ENCODE results near the gene ITGA5. TPM values are rescaled to one million over a fixed set of nuclear protein-coding genes. Genes with fewer than 3 reads are reported as not detected.

ITGA5 gene
- total RNA-seq, 2 donors from 2014 or later = 20.8 to 49.1 TPM

DNA sequence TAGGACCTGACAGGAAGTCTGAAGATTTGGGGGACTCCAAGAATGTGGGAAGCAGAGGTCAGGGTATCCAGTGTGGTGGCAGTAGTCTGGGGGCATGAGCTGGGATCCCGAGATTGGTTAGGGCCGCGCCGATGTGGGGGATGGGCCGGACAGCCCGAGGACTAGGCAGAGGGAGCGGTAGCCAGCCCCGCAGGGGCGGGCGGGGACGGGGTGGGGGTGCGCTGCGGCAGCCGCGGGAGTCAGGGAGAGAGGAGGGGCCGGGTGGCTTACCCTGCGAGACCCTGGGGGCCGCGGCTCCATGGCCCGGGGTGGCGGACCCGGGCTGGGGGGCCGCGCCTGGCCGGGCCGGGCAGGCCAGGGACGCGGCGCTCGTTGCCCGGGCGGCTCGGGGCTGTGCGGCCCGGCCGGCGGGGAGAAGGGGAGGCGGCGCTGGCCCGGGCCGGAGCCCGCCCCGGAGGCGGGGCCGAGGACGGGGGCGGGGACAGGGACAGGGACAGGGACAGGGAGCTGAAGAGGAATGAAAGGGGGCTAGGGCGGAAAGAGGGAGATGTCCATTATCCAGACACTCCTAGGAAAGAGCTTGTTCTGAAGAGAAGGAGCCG is 40.2 kb downstream of the ITGA5 start:
- intact Hi-C loops (cut with DNase I, micrococcal nuclease) = no loop called here
- peak; percentile 90 for ATAC-seq

GRCh38 chr12:54377797-54378515 is 41.1 kb downstream of the ITGA5 start:
- DNase-seq (no peak), ATAC-seq (no peak)
- intact Hi-C loops (cut with DNase I, micrococcal nuclease) = no loop called here

More for the DNA sequence above, 40.2 kb downstream of the ITGA5 start:
- DNase-seq = peak in 1 of 2 donors; percentile 66

DNA sequence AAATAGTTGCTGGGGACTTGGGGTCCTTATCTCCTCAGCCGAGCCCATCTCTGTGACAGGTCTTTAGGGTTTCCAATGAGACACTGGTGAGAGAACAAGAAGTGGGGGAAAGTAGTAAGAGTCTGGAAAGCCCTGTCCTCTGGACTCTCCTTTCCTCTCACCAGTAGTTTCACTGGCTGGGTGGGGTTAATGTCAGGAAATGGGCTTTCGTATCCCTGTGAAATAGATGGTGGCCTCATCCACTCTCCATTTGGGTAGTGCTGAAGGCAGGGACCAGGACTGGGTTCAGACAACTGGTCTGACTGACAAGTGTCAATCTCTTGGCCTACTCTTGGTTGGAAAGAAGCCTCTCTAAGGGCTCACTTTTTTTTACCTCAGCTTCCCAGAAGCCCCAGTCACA is 42.1 kb downstream of the ITGA5 start:
- ATAC-seq (no peak), DNase-seq (no peak)
- intact Hi-C loops (cut with DNase I, micrococcal nuclease) = no loop called here

DNA sequence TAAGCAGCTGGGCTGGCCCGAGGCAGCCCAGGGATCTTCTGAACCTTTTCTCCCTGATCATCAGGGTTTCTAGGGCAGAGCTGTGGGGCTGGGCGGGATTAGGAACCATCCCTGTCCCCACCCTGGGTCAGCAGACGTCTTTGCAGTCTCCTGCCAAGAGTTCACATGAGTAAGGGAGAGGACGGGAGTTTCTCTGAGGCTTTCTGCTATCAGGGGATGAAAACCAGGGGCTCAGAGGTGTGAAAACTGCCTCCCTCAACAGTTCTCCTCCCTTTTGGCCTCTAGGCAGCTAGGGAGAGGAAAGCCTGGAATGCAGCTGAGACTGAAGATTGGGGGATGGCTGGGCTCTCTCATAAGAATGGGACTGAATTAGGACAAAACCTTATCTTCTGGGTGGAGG is 42.5 kb downstream of the ITGA5 start:
- no peak for DNase-seq
- intact Hi-C loops (cut with DNase I, micrococcal nuclease) = no loop called here
- no peak for ATAC-seq

GRCh38 chr12:54375259-54375579 is 43.8 kb downstream of the ITGA5 start:
- DNase-seq (no peak), ATAC-seq (no peak)
- intact Hi-C loops (cut with DNase I, micrococcal nuclease) = no loop called here

DNA sequence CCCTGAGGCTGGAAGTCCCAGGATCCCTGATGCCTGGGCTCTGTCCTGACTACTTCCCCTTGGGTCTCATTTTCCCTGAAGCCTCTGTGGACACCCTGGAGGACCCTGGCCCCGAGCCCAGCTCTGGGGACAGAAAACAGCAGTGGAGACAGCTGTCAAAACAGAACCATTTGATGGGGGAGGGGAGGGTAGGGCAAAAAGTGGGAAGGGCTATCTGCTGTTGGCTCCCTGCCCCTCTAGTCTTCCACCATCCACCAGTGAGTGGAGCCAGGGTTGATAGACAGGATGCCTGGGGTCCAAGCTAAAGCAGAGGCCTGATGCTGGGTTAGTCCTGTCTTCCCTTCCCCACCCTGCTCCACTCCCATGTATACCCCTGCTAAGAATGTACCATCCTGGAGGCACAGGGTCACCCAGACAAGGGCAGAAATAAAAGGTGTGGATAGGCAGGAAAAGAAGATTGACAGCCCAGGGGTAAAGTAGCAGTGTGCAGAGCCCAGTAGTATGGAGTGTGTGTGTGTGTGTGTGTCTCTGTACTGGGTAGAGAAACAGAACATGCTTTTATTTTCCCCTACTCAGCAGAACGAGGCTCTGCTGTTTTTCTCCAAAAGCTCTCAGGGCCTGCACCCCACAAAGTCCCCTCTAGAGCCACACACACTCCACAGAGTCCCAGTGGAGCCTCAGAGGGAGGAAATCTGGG is 44.4 kb downstream of the ITGA5 start:
- intact Hi-C loops (cut with DNase I, micrococcal nuclease) = no loop called here
- DNase-seq (no peak), ATAC-seq (no peak)

DNA sequence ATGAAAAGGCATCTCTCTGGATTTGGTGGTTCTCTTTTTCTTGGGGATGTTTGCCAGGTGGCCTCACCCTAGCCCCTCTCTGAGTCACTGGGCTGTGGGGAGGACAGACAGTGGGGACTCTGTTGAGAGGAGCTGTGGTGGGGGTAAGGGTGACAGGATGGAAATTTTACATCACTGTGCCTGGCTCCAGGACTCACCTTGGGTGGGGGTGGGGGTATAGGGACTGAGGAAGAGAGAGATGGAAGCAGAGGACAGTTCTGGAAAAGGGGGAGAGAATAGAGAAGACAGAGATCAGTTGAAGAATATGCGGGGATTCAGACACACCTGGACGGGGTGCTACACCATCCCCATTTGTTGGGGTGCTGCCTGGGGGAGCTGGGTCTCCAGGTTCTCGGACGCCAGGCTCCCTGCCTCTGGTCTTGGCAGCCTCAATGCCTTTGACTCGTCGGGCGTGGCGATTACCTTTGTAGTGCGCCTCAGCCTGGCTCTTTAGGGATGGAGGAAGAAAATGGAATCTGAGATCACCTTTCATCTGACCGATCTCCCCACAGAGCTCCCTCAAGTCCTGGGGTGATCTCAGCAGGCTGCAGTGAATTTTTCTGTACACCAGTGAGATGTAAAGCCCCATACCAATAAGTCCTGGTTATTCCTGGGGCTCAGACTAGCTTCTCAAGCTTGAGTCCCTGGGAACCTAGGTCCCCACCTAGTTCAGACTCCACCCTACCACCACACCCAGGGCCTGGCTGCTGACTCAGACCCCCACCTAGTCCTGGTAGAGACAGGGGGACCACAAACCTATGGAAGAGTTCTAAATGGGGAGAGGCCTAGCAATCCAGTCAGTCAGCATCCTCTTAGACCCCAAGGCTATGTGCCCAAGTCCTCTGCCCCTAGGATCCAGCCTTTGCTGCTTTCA is 45.2 kb downstream of the ITGA5 start:
- intact Hi-C loops (cut with DNase I, micrococcal nuclease) = no loop called here
- ATAC-seq = no peak
- no peak for DNase-seq

DNA sequence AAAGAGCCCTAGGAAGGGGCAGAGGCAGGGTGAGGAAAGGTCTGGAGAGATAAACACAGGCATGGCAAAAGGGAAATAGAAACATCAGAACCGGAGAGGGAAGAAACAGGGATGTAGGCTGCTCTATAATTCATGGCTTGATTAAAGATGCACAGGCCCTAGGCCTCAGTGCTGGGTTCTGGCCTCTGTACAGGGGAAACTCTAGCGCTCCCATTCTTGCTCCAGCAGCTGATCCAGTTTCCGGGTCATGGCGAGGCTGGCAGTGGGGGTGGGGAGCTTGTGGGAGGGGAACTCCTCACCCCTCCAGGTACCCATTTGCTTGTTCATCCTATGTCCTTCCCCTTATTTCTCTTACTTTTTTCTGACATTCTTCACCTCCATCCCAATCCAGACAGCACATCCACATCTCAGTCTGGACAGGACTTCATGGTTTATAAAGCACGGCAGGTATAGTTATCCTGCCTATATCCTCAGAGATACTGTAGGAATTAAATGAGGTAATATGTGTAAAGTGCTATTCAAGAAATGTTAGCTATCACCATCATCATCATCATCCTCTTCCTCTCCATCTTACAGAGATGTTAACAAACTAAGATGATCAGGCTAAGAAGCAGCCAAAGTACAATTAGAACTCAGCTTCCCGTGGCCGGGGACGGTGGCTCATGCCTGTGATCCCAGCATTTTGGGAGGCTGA is 46.8 kb downstream of the ITGA5 start:
- intact Hi-C loops (cut with DNase I, micrococcal nuclease) = no loop called here
- ATAC-seq = no peak
- no peak for DNase-seq

DNA sequence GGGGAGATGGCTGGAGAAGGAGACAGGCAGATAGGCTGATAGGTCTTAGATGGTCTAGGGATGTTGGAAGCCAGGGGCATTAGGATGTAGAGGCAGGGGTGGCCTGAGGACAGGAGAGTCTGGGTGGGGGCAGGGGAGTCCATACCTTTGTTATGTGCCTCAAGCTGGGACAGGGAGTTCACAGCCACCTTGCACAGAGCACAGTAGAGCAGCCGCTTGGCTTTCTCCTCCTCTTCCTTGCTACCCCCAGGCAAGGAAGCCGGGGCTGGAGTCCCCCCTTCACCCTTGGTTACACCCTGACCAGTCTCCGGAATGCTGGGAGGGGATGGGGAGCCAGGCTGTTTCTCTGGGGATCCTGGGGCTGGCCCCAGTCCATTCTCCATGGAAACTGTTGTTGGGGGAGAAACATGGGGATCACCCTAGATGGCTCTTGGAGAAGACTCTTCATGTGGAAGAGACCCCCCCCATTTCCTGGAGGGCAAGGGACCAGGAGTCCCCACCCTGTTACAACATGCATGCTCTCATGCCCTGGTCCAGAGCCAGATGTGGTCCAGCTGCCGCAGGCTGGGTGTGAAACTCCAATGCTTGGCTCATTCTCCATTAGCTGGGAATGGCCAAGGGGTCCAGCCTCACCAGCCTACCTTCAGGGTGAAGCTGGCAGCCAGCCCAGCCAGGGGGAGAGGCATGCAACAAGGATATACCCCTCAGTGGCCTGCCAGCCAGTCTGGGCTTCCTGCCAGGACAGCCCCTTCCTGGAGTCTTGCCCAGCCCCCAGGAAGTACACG is 47.5 kb downstream of the ITGA5 start:
- DNase-seq (peak in 1 of 2 donors; percentile 38), ATAC-seq (no peak)
- intact Hi-C loops (cut with DNase I, micrococcal nuclease) = no loop called here

DNA sequence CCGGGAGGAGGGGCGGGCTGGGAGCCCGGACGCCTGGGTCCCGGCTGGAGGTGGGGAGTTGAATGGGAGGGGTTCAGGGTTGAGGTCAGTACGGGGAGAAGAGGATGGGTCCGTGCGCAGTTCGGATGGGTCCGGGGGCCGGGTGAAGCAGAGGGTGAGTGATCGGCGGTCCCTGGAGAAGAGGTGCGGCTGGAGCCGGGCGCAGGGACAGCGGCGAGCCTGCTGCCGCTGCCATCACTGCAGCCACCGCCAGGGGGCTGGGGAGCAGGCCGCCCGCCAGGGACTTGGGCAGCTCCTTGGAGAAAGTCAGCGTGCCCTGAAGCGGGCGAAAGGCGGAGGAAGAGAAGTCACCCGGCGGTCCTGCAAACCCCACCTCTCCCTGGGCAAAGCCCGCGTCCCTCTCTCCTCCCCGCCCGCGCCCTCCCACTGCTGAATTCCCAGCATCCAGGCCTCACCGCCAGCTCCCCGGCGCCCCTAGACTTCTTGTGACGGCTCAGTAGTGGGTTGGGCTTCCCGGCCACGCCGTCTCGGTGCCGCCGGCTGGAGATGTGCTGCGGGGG is 48.8 kb downstream of the ITGA5 start:
- DNase-seq = peak; percentile 67 to 75
- intact Hi-C loops (cut with DNase I, micrococcal nuclease) = no loop called here
- peak; percentile 83 for ATAC-seq

- intact Hi-C loops (cut with DNase I, micrococcal nuclease) = loop anchor here in 1 of 2 donors (10.0 kb wide), 1 partner anchor 145 kb away; no protein-coding TSS in a partner anchor
Measured at GRCh38 chr12:54369597-54370131, 49.4 kb downstream of the ITGA5 start.

DNA sequence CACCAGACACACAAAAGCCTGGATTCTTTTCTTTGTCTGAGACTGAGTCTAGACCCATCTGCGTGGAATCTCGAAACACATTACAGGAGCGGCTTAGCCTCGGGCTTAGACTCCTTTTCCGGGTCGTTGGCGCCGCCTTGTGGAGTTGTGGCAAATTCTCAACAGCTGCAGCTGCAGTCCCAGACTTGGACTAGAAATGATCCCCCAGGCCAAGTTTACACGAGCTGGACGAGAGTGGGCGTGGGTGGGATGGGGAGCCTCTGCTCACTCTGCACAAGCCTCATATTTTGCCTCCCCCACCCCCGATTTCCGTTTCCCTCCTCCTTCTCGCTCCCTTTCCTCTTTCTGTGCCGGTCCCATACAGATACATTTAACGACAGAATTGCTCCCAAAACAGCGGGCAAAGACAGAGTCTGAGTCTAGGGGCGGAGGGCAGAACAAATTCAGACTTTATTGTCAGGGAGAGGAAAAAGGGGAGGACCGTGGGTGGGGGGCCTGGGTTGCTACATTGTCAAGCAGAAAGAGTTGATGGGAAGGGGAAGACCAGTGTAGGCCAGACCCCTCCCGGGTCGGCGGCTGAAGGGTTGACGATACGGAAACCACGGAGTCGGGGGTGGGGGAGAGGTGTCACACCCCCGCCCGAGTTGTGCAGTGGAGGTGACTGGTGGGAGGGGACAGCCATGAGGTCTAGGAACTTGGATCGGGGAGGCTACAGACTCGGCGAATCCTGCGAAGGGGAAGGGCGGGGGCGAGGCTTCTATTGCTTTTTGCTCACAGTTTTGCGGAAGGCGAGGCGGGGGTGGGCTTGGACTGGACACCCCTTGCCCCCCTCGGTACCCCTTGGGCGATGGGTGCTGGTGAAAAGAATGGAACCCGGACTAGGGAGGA is 50.1 kb downstream of the ITGA5 start:
- intact Hi-C loops (cut with DNase I, micrococcal nuclease) = loop anchor here in 1 of 2 donors (10.0 kb wide), 1 partner anchor 144 kb away; no protein-coding TSS in a partner anchor
- peak; percentile 75 for ATAC-seq
- peak; percentile 87 to 92 for DNase-seq

More at GRCh38 chr12:54369597-54370131, 49.4 kb downstream of the ITGA5 start:
- DNase-seq (no peak), ATAC-seq (peak; percentile 14)

DNA sequence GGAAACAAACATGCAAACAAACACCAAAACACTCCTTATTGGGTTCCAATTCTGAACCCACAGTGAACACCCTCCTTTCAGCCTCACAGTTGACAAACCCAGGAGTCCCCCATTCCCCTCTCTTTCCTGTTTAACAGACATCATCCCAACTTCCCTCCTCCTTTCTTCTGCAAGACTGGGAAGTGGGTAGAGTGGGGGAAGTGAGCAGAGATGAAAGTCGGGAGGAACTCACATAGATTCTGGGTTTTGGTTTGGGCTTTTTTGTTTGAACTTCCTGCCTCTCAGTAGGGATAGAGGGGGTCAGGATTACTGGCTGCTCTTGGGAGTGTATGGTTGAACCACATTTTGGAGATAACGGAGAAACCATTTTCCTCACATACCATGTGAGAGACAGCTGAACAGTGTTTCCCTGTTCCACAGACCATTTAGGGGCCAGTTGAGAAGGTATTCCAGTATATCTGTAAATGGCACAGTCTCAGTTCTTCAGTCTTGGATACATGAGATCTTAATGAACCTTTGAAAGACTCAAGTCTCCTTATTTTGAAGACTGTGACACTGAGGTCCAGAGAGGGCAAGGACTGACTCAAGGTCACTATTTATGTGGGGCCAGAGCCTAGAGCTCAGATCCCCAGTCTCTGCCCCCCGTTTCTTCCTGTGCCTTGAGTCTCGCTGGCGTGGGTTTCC is 50.9 kb downstream of the ITGA5 start:
- ATAC-seq (peak; percentile 8), DNase-seq (no peak)
- intact Hi-C loops (cut with DNase I, micrococcal nuclease) = loop anchor here in 1 of 2 donors (10.0 kb wide), 1 partner anchor 143 kb away; no protein-coding TSS in a partner anchor

- no peak for DNase-seq
- ATAC-seq = no peak
- intact Hi-C loops (cut with DNase I, micrococcal nuclease) = loop anchor here in 1 of 2 donors (5.0 to 10.0 kb wide), 2 partner anchors 67 to 140 kb away; no protein-coding TSS in a partner anchor
Measured at GRCh38 chr12:54364413-54364812, 54.7 kb downstream of the ITGA5 start, which contains the start of gene GPR84. Gene GPR84 (minus strand): TSS chr12:54364486. CDS start chr12:54363851, 635 bp downstream.

DNA sequence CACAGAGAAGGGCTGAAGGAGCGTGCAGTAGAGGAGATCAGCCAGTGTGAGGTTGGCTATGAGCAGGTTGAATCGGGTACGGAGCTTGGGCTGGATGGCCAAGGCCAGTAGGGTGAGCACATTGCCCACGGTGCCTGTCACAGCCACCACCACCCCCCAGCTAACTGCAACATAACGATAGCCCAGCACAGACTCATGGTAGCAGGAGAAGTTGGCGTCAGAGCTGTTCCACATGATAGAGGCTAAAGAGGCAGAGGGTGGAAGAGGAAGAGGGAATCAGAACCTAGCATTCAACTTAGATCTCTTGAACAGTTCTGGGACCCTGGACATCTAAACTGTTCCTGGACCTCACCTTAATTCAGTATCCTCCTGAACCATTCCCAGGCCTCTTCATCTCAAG is 55.4 kb downstream of the ITGA5 start:
- no peak for ATAC-seq
- intact Hi-C loops (cut with DNase I, micrococcal nuclease) = loop anchor here in 1 of 2 donors (5.0 to 10.0 kb wide), 2 partner anchors 66 to 139 kb away; no protein-coding TSS in a partner anchor

More for the DNA sequence above, 55.4 kb downstream of the ITGA5 start:
- DNase-seq = no peak
